Measurements from ENCODE around the gene GPC6.

Gene GPC6

DNA sequence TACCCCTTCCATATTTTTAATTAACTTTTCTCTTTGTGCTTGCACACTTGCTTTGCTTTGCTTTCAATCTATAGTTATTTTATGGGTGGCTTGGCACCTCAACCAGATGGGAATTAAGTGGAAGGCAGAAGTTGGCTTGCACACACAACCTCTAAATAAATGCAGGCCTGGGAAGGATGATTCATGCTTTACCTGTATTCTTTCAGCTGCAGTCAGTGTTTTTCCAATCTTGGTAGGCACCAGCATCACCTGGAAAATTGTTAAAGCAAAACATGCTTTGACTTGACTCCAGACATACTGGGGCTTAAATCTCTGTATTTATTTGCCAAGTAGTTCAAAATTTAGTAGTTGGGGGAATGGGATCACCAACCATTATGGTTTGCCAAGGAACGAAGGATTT, 543.0 kb downstream of the GPC6 start:
- TF ChIP-seq ZNF384 (IDR thresholded peaks at IDR 0.05), result no peak
- no peak for TF ChIP-seq L3MBTL2 (conservative IDR thresholded peaks at IDR 0.05)
- POLR2A ChIA-PET, result no interaction called here
- DNase-seq (ENCODE audit: extremely low spot score), result no peak
- CTCF ChIA-PET, result no interaction called here

DNA sequence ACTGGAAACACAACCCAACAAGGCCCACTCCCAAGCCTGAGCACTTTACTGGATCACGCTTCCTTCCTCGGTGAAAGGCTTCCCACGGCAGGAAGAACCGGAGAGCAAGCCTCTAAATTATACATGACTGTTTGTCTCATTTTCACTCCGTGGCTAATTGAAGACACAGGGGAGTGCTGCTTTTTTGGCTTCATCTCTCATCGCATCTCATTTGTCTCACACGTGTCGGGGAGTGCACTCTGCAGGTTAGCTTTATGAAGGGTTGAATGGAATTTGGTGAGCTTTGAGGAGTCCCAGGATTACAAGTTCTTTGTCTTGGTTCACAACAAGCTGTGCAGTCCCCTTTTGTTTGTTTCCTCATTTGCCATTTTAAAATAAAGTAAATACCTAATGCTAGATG, 544.6 kb downstream of the GPC6 start:
- TF ChIP-seq NFRKB (IDR thresholded peaks at IDR 0.05), result no peak
- no peak for TF ChIP-seq HDGF (IDR thresholded peaks at IDR 0.05; ENCODE audit: borderline replicate concordance)
- ChIA-PET POLR2A (no interaction called here), CTCF (no interaction called here)
- no peak for DNase-seq (ENCODE audit: extremely low spot score)

DNA sequence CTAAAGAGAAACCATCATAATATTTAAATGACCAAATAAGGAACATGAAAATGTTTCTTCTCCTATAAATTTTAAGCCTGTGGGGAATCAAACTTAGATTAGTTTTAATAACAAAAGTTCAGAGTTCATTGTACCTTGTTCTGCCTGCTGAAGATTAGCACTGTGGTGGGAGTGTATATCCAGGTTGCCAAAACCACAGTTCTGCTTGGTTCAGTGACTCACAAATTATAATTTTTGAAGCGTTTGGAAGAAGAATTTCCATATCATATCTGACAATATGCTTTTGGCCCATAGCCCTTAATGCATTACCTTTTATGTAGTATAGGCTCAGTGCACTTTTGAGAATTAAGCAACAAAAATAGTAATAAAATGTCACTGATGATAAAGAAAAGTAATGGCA, 545.2 kb downstream of the GPC6 start:
- DNase-seq (ENCODE audit: extremely low spot score), result no peak
- no peak for TF ChIP-seq SUZ12 (IDR thresholded peaks at IDR 0.05)
- POLR2A ChIA-PET, result no interaction called here
- CTCF ChIA-PET, result no interaction called here

DNA sequence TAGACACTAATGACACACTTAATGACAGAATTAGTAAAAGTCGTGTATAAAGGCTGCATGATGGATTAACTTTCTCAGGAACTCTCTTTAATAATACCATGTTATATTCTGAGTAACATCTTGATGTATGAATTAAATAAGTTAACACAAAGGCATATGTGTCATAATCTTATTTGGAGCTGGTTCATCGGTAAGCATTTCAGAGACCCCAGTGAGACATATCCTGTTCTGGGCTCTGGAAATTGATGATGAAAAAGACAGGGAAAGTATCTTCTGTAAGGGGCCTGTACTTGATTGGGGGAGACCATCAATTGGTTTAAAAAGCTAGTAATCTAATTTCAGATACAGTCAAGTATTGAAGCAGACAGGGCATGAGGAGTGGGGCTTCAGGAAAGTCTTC, 547.9 kb downstream of the GPC6 start:
- TF ChIP-seq LEF1 (IDR thresholded peaks at IDR 0.05; ENCODE audit: borderline replicate concordance) (no peak), CTBP1 (IDR thresholded peaks at IDR 0.05; ENCODE audit: borderline replicate concordance) (no peak), L3MBTL2 (conservative IDR thresholded peaks at IDR 0.05) (no peak), ELF4 (IDR thresholded peaks at IDR 0.05) (no peak), FOXM1 (IDR thresholded peaks at IDR 0.05; ENCODE audit: borderline replicate concordance) (no peak), NFRKB (IDR thresholded peaks at IDR 0.05) (no peak), ZNF384 (IDR thresholded peaks at IDR 0.05) (no peak), FOXK2 (IDR thresholded peaks at IDR 0.05) (no peak), SP1 (IDR thresholded peaks at IDR 0.05) (no peak), TARDBP (IDR thresholded peaks at IDR 0.05) (no peak), HDGF (IDR thresholded peaks at IDR 0.05; ENCODE audit: borderline replicate concordance) (no peak), FOXA1 (IDR thresholded peaks at IDR 0.05) (no peak)
- no peak for DNase-seq (ENCODE audit: extremely low spot score)
- ChIA-PET POLR2A (no interaction called here), CTCF (interaction anchor here (0.8 kb wide), 1 partner anchor 21 kb away, joined by 3 read pairs; no protein-coding TSS in a partner anchor)

DNA sequence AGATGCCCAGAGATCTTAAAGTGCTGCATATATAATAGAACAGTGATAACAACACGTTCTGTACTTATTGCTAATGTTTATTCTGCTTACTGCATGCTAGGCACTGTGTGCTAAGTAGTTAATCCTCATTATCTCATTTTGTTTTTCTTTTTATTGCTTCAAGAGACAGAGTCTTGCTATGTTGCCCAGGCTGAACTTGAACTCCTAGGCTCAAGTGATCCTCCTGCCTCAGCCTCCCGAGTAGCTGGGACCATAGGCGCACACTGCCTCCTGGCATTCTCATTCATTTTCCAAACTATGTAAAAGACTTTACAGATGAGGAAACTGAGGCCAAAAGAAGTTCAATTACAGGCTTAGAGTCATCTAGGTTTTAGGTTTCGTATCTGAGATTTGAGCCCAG, 548.4 kb downstream of the GPC6 start:
- POLR2A ChIA-PET, result no interaction called here
- TF ChIP-seq, protein P1, sequence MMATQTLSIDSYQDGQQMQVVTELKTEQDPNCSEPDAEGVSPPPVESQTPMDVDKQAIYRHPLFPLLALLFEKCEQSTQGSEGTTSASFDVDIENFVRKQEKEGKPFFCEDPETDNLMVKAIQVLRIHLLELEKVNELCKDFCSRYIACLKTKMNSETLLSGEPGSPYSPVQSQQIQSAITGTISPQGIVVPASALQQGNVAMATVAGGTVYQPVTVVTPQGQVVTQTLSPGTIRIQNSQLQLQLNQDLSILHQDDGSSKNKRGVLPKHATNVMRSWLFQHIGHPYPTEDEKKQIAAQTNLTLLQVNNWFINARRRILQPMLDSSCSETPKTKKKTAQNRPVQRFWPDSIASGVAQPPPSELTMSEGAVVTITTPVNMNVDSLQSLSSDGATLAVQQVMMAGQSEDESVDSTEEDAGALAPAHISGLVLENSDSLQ (IDR thresholded peaks at IDR 0.05), result no peak
- TF ChIP-seq HDGF (IDR thresholded peaks at IDR 0.05; ENCODE audit: borderline replicate concordance) (no peak), ARNT (IDR thresholded peaks at IDR 0.05) (no peak), ZNF384 (IDR thresholded peaks at IDR 0.05) (no peak), TARDBP (IDR thresholded peaks at IDR 0.05) (no peak), SUZ12 (IDR thresholded peaks at IDR 0.05) (no peak), ELF4 (IDR thresholded peaks at IDR 0.05) (no peak), FOXK2 (IDR thresholded peaks at IDR 0.05) (no peak), SP1 (IDR thresholded peaks at IDR 0.05) (no peak), FOXM1 (IDR thresholded peaks at IDR 0.05; ENCODE audit: borderline replicate concordance) (no peak), FOXA1 (IDR thresholded peaks at IDR 0.05) (no peak), LEF1 (IDR thresholded peaks at IDR 0.05; ENCODE audit: borderline replicate concordance) (no peak)
- no peak for DNase-seq (ENCODE audit: extremely low spot score)
- CTCF ChIA-PET, result no interaction called here

DNA sequence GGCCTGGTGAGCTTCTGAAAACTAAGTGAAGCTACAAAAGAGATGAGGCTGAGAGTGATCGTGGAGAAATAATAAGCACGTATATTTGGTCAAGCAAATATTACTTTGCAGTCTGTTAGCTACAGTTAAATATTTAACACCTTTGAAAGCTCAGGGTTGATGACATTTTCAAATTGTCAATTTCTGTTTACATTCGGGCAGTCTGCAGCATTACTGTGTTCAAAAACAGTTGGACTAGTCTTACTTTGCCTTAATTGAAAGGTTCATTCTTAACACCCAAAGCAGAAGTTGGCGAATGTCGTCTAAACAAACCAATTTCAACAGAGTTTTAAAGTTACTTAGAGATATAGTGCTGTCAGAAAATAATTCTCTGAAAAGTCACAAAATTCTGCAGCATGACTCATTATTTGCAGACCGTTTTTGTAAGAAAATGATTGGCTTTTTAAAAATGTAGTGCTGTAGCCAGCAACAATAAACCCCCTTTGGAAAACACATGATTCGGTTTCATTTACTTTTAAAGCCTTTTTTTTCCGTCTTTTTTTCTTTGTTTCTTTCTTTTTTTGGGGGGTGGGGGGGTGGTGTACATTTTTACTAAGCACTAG, 549.0 kb downstream of the GPC6 start:
- CTCF ChIA-PET, result no interaction called here
- POLR2A ChIA-PET, result no interaction called here
- TF ChIP-seq ELF4 (IDR thresholded peaks at IDR 0.05), result no peak
- TF ChIP-seq LEF1 (IDR thresholded peaks at IDR 0.05; ENCODE audit: borderline replicate concordance), result no peak
- no peak for TF ChIP-seq L3MBTL2 (conservative IDR thresholded peaks at IDR 0.05)
- no peak for TF ChIP-seq NFRKB (IDR thresholded peaks at IDR 0.05)
- TF ChIP-seq SUZ12 (IDR thresholded peaks at IDR 0.05), result no peak
- TF ChIP-seq ZNF384 (IDR thresholded peaks at IDR 0.05), result no peak
- no peak for TF ChIP-seq BHLHE40 (IDR thresholded peaks at IDR 0.05; ENCODE audit: borderline replicate concordance)
- TF ChIP-seq HDGF (IDR thresholded peaks at IDR 0.05; ENCODE audit: borderline replicate concordance), result no peak
- TF ChIP-seq TARDBP (IDR thresholded peaks at IDR 0.05), result no peak
- TF ChIP-seq ARNT (IDR thresholded peaks at IDR 0.05), result no peak
- TF ChIP-seq FOXA1 (IDR thresholded peaks at IDR 0.05), result no peak
- TF ChIP-seq, protein P1 (IDR thresholded peaks at IDR 0.05), result no peak
- no peak for DNase-seq (ENCODE audit: extremely low spot score)

DNA sequence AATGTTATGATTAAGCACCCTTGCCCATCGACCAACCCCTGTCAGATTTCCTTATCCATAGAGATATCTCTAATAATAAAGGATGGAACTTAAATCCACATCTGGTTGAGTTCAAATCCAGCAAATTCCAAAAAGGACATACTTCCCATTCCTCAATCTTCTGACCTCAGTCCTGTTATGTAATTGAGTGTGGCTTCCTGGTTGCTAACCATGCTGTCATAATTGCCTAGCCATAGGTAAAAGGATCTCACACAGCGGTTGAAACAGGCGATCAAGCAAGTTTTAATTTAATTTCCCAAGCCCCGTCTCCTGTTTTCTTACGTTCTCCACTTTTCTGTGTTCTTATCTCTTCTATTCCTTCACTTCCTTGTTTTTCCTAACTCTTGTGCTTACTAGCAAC, 550.3 kb downstream of the GPC6 start:
- POLR2A ChIA-PET, result no interaction called here
- CTCF ChIA-PET, result no interaction called here
- TF ChIP-seq FOXA1 (IDR thresholded peaks at IDR 0.05), result no peak
- no peak for TF ChIP-seq ELF4 (IDR thresholded peaks at IDR 0.05)
- TF ChIP-seq SUZ12 (IDR thresholded peaks at IDR 0.05), result no peak
- TF ChIP-seq, protein P1 (IDR thresholded peaks at IDR 0.05), result no peak
- no peak for TF ChIP-seq CTBP1 (IDR thresholded peaks at IDR 0.05; ENCODE audit: borderline replicate concordance)
- no peak for TF ChIP-seq FOXK2 (IDR thresholded peaks at IDR 0.05)
- no peak for TF ChIP-seq LEF1 (IDR thresholded peaks at IDR 0.05; ENCODE audit: borderline replicate concordance)
- TF ChIP-seq BHLHE40 (IDR thresholded peaks at IDR 0.05; ENCODE audit: borderline replicate concordance), result no peak
- no peak for TF ChIP-seq HDGF (IDR thresholded peaks at IDR 0.05; ENCODE audit: borderline replicate concordance)
- TF ChIP-seq NFRKB (IDR thresholded peaks at IDR 0.05), result no peak
- no peak for TF ChIP-seq SP1 (IDR thresholded peaks at IDR 0.05)
- TF ChIP-seq L3MBTL2 (conservative IDR thresholded peaks at IDR 0.05), result no peak
- DNase-seq (ENCODE audit: extremely low spot score), result no peak
